Middle frontal gyrus (tissue), 1 donor: ENCODE data around the gene PRKG1.
"Not testable (repeated sequence)": the region's sequence is repeated elsewhere in the genome, so short reads cannot be mapped to it uniquely, and the experiment has no call there.

ENCODE experiments used
- DNase-seq: peaks from one replicate; pipeline ENCODE4 v3.0.0-alpha.2; 2015; ENCODE audit warnings: low spot score; ENCODE audit errors: extremely low spot score

Gene PRKG1

GRCh38 chr10:51267980-51268570 lies 193.8 kb downstream of the PRKG1 start:
- not testable (repeated sequence) for DNase-seq

- DNase-seq, result no peak
Observed at GRCh38 chr10:51269821-51270220, 195.5 kb downstream of the PRKG1 start.

GRCh38 chr10:51270936-51271530 lies 196.7 kb downstream of the PRKG1 start:
- no peak for DNase-seq

GRCh38 chr10:51272099-51272498 lies 197.8 kb downstream of the PRKG1 start:
- DNase-seq, result not testable (repeated sequence)

- no peak for DNase-seq
Observed at GRCh38 chr10:51272555-51272954, 198.3 kb downstream of the PRKG1 start.

GRCh38 chr10:51273574-51273973 lies 199.3 kb downstream of the PRKG1 start:
- DNase-seq, result no peak

- not testable (repeated sequence) for DNase-seq
Observed at GRCh38 chr10:51276097-51276496, 201.8 kb downstream of the PRKG1 start.

GRCh38 chr10:51281387-51281786 lies 207.1 kb downstream of the PRKG1 start:
- not testable (repeated sequence) for DNase-seq

GRCh38 chr10:51285601-51286000 lies 211.3 kb downstream of the PRKG1 start:
- DNase-seq, result no peak

GRCh38 chr10:51288511-51288910 lies 214.2 kb downstream of the PRKG1 start:
- DNase-seq, result no peak

- no peak for DNase-seq
Observed at GRCh38 chr10:51289519-51289918, 215.2 kb downstream of the PRKG1 start.

GRCh38 chr10:51291961-51292360 lies 217.7 kb downstream of the PRKG1 start:
- DNase-seq, result no peak

- DNase-seq, result no peak
Observed at GRCh38 chr10:51297438-51297837, 223.2 kb downstream of the PRKG1 start.

GRCh38 chr10:51300617-51301304 lies 226.5 kb downstream of the PRKG1 start:
- DNase-seq, result no peak

- DNase-seq, result no peak
Observed at GRCh38 chr10:51301644-51302043, 227.4 kb downstream of the PRKG1 start.

- no peak for DNase-seq
Observed at GRCh38 chr10:51302316-51302715, 228.0 kb downstream of the PRKG1 start.

- DNase-seq, result no peak
Observed at GRCh38 chr10:51308116-51308515, 233.8 kb downstream of the PRKG1 start.

- no peak for DNase-seq
Observed at GRCh38 chr10:51311228-51311627, 236.9 kb downstream of the PRKG1 start.

GRCh38 chr10:51312817-51313216 lies 238.5 kb downstream of the PRKG1 start:
- DNase-seq, result no peak

- no peak for DNase-seq
Observed at GRCh38 chr10:51313251-51313650, 239.0 kb downstream of the PRKG1 start.

GRCh38 chr10:51313773-51314478 lies 239.6 kb downstream of the PRKG1 start:
- DNase-seq, result no peak

- DNase-seq, result no peak
Observed at GRCh38 chr10:51314481-51314880, 240.2 kb downstream of the PRKG1 start.
